Peyer's patch (tissue), 4 donors: ENCODE results near the gene TTC38. TPM values are rescaled to one million over a fixed set of nuclear protein-coding genes. Genes with fewer than 3 reads are reported as not detected.
A peak's percentile ranks its signal among the peaks of the same experiment; 100 is the strongest.
"Not testable (repeated sequence)": the region's sequence is repeated elsewhere in the genome, so short reads cannot be mapped to it uniquely, and the experiment has no call there.

ENCODE experiments used
- DNase-seq, 3 donors: peaks; one replicate each; pipeline ENCODE4 v3.0.0-alpha.2; 2017 to 2019
- H3K27ac ChIP-seq, 4 donors: fragments of 200-600 bp; sonication (generic); one replicate each; pipeline ENCODE4 v1.5.1; 2016 to 2019
- H3K27me3 ChIP-seq, 2 donors: fragments of 200-600 bp; sonication (generic); one replicate each; pipeline ENCODE4 v1.5.1; 2019
- H3K36me3 ChIP-seq, 3 donors: fragments of 200-600 bp; sonication (generic); one replicate each; pipeline ENCODE4 v1.5.1; 2016 to 2019
- H3K4me1 ChIP-seq, 4 donors: fragments of 200-600 bp; sonication (generic); one replicate each; pipeline ENCODE4 v1.5.1; 2016 to 2019
- H3K4me3 ChIP-seq, 4 donors: fragments of 200-600 bp; sonication (generic); 1 replicate in 3 of 4; 2 replicates in 1 of 4; pipeline ENCODE4 v1.5.1; 2016 to 2019; ENCODE audit warnings: mild to moderate bottlenecking in 1 of 4
- H3K9me3 ChIP-seq, 4 donors: fragments of 200-600 bp; sonication (generic); one replicate each; pipeline ENCODE4 v1.5.1; 2016 to 2019; ENCODE audit warnings: mild to moderate bottlenecking in 1 of 4
- POLR2A ChIP-seq, 2 donors: fragments of 450-650 bp; IDR thresholded peaks; one replicate each; pipeline ENCODE4 v1.5.1; 2017; ENCODE audit warnings: antibody characterized with exemption in 2 of 2, mild to moderate bottlenecking in 2 of 2, moderate library complexity in 2 of 2
- total RNA-seq, 4 donors: library from RNA; depleted of rRNA; stranded (reverse); fragments of >200 nt; gene quantifications; one replicate each; pipeline ENCODE4 v1.1.0, GENCODE V29; 2016
- TF ChIP-seq, protein P1 (sequence below), 6 experiments: fragments of 450-650 bp in 4 of 6; fragments of 200-600 bp in 2 of 6; sonication (generic) in 1 of 6; IDR thresholded peaks; one replicate each; pipeline ENCODE4 v1.5.1; 2017 to 2019; ENCODE audit warnings: antibody characterized with exemption in 6 of 6, mild to moderate bottlenecking in 3 of 6, moderate library complexity in 1 of 6

TTC38 gene
- total RNA-seq, 4 donors from 2014 or later: 173 to 606 (median 587) TPM

DNA sequence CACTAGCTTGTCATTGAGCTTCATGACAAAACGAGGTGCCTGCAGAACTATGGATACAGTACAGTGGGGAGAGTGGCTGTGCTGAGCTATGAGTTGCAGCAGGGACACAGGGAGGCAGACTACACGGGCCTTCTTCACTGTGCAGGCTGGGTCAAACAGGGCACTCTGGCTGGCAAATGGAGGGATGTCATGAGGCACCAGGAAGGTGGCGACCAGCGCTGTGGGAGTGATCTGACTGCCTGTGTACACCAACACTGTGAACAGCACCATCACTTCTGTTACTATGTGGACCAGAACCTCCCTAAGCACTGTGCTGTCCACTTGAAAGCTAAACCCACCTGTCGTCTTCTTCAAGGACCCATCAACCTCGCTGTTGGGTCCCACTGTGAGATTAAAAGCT is 7.8 kb upstream of the TTC38 start:
- peak in 1 of 3 donors; percentile 16 for DNase-seq
- Histone ChIP-seq H3K36me3 (no peaks in the 10 kb centered on the region), H3K27ac (no peak overlapping the region), H3K27me3 (no peaks in the 10 kb centered on the region), H3K9me3 (no peaks in the 10 kb centered on the region), H3K4me1 (peaks cover 0 to 15% (median 0%) of the 10 kb centered on the region in 4 donors), H3K4me3 (no peak overlapping the region)
- no peak for TF ChIP-seq POLR2A (IDR thresholded peaks at IDR 0.05)
- TF ChIP-seq, protein P1, sequence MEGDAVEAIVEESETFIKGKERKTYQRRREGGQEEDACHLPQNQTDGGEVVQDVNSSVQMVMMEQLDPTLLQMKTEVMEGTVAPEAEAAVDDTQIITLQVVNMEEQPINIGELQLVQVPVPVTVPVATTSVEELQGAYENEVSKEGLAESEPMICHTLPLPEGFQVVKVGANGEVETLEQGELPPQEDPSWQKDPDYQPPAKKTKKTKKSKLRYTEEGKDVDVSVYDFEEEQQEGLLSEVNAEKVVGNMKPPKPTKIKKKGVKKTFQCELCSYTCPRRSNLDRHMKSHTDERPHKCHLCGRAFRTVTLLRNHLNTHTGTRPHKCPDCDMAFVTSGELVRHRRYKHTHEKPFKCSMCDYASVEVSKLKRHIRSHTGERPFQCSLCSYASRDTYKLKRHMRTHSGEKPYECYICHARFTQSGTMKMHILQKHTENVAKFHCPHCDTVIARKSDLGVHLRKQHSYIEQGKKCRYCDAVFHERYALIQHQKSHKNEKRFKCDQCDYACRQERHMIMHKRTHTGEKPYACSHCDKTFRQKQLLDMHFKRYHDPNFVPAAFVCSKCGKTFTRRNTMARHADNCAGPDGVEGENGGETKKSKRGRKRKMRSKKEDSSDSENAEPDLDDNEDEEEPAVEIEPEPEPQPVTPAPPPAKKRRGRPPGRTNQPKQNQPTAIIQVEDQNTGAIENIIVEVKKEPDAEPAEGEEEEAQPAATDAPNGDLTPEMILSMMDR (IDR thresholded peaks at IDR 0.05): no peak

DNA sequence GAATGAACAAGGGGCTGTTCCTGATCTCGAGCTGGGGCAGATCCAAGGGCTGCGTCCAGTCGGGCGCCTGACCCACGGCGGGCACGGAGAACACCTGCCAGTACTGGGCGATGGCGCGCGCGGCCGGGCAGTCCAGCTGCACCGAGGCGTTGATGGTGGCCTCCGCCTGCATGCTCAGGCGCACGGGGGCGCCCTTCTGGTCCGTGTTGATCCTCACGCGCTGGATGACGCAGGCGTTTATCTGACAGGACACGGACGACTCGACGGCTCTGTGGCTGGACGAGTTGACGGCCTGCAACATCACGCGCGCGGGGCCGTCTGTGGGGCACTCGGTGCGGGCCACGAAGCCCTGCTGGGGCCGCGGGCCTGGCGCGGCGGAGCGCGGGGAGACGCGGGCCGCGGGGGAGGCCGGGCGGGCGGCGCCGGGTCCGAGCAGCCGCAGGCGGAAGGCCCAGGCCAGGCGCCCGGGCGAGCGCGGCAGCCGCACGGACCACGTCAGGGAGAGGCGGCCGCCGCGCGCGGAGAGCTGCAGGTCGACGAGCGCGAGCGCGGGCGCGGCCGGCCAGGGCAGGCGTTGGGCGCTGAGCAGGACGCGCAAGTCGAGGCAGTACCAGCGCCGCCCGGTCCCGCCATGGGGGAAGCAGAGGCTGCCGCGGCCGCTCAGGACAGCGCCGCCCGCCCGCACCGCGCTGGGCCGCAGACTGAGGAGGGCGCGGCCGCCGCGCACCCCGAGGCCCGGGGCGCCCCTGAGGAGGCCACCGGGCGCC is 5.2 kb upstream of the TTC38 start:
- Histone ChIP-seq H3K4me3 (peak overlapping the region in 3 of 4 donors; percentile 24 to 46 (median 43)), H3K27me3 (no peaks in the 10 kb centered on the region), H3K9me3 (no peaks in the 10 kb centered on the region), H3K36me3 (no peaks in the 10 kb centered on the region), H3K27ac (peak overlapping the region in 2 of 4 donors; percentile 47 to 48), H3K4me1 (peaks cover 0 to 21% (median 1%) of the 10 kb centered on the region in 4 donors)
- peak; percentile 55 to 88 (median 72) for DNase-seq
- TF ChIP-seq, protein P1 (IDR thresholded peaks at IDR 0.05): peak in 4 of 6 experiments; percentile 23 to 40 (median 32)
- no peak for TF ChIP-seq POLR2A (IDR thresholded peaks at IDR 0.05)

DNA sequence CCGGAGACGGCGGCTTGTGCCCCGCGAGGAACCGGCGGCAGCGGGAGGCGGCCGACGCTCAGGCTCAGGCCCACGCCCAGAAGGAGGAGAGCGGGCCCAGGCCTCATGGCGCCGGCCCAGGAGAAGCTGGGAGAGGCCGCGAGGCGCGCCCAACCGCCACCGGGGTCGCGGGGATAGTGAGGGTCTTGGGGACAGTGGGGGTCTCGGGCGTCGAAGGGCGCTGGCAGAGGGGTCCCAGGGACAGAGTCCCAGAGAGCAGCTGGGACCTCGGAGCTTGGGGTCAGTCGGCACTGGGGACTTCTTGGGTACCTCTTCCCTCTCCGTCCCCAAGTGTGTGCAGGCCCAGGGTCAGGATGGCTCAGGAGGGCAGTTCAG is 4.6 kb upstream of the TTC38 start, which contains the start of gene PKDREJ:
TSS of gene PKDREJ (minus strand) at position 128 of the 375 bp plus-strand sequence. CDS start at position 107, 21 bp downstream.
- Histone ChIP-seq H3K27me3 (no peaks in the 10 kb centered on the region), H3K36me3 (no peaks in the 10 kb centered on the region), H3K27ac (peak within 1 kb of the TSS in 3 of 4 donors; percentile 15 to 75 (median 47)), H3K4me3 (peak within 1 kb of the TSS in 3 of 4 donors; percentile 24 to 46 (median 43)), H3K4me1 (peaks cover 0 to 21% (median 2%) of the 10 kb centered on the region in 4 donors), H3K9me3 (no peaks in the 10 kb centered on the region)
- no peak for DNase-seq
- TF ChIP-seq, protein P1 (IDR thresholded peaks at IDR 0.05): no peak
- TF ChIP-seq POLR2A (IDR thresholded peaks at IDR 0.05): no peak

DNA sequence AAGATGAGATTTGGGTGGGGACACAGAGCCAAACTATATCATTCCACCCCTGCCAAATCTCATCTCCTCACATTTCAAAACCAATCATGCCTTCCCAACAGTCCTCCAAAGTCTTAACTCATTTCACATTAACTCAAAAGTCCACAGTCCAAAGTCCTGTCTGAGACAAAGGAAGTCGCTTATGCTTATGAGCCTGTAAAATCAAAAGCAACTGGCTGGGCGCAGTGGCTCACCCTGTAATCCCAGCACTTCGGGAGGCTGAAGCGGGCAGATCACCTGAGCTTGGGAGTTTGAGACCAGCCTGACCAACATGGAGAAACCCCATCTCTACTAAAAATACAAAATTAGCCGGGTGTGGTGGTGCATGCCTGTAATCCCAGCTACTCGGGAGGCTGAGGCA is 3.3 kb upstream of the TTC38 start:
- H3K36me3 ChIP-seq, H3K4me3 ChIP-seq, H3K27me3 ChIP-seq, H3K9me3 ChIP-seq: not testable (repeated sequence)
- Histone ChIP-seq H3K4me1 (peaks cover 0 to 35% (median 2%) of the 10 kb centered on the region in 4 donors), H3K27ac (peak overlapping the region in 3 of 4 donors; percentile 15 to 75 (median 47))
- DNase-seq: peak in 2 of 3 donors; percentile 64 to 76
- TF ChIP-seq POLR2A (IDR thresholded peaks at IDR 0.05): peak in 1 of 2 donors; percentile 52

DNA sequence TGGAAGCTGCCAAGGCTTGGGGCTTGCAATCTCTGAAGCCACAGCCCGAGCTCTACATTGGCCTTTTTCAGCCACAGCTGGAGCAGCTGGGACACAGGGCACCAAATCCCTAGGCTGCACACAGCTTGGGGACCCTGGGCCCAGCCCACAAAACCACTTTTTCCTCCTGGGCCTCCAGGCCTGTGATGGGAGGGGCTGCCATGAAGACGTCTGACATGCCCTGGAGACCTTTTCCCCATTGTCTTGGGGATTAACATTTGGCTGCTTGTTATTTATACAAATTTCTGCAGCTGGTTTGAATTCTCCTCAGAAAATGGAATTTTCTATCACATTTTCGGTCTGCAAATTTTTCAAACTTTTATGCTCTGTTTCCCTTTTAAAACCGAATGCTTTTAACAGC is 2.2 kb upstream of the TTC38 start:
- H3K4me3 ChIP-seq, H3K36me3 ChIP-seq, H3K9me3 ChIP-seq, H3K27ac ChIP-seq, H3K27me3 ChIP-seq: not testable (repeated sequence)
- peak in 1 of 3 donors; percentile 15 for DNase-seq
- H3K4me1 ChIP-seq: peaks cover 0 to 35% (median 2%) of the 10 kb centered on the region in 4 donors

DNA sequence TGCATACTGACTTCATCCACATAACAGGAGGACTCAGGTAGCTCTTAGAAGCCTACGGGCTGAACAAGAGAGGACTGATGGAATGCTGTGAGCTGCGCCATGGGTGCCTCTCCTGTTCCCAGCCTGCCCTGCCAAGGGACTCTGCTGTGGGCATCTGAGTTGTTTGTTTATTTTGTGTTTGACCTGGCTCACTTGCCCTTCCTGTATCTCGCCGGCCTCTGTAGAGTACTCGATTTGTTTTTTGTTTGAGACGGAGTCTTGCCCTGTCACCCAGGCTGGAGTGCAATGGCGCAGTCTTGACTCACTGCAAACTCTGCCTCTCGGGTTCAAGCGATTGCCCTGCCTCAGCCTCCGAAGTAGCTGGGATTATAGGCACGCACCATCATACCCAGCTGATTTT is 1.8 kb downstream of the TTC38 start:
- Histone ChIP-seq H3K9me3 (no peaks in the 10 kb centered on the region), H3K4me3 (peak overlapping the region in 2 of 4 donors; percentile 62 to 72), H3K27ac (peak overlapping the region in 3 of 4 donors; percentile 8 to 89 (median 87)), H3K27me3 (no peaks in the 10 kb centered on the region), H3K4me1 (peaks cover 0 to 20% (median 2%) of the 10 kb centered on the region in 4 donors), H3K36me3 (peaks cover 0 to 42% (median 0%) of the 10 kb centered on the region in 3 donors)
- no peak for TF ChIP-seq POLR2A (IDR thresholded peaks at IDR 0.05)
- TF ChIP-seq, protein P1 (IDR thresholded peaks at IDR 0.05): no peak
- peak in 2 of 3 donors; percentile 40 to 49 for DNase-seq
